ENCODE results near the gene TMX4. TPM values are rescaled to one million over a fixed set of nuclear protein-coding genes. Genes with fewer than 3 reads are reported as not detected.

TMX4 gene
- polyA plus RNA-seq, 1 donor (not counting 4 experiments of a cell fraction or from before 2014, with no cell fraction given) = 5.9 TPM

- no peak overlapping the region for H3K27ac ChIP-seq (ENCODE audit: control insufficient read depth, insufficient read depth, low read length)
- peaks cover 0 to 2% of the 10 kb centered on the region in 2 experiments for H3K36me3 ChIP-seq (ENCODE audit: control insufficient read depth in 2 of 2, extremely low read depth in 1 of 2, insufficient read depth in 2 of 2, low read length in 2 of 2)
- no peaks in the 10 kb centered on the region for H3K4me1 ChIP-seq (ENCODE audit: control insufficient read depth, extremely low read depth, insufficient read depth, low read length)
- FAIRE-seq (no peak), DNase-seq (ENCODE audit: low read depth, low spot score) (no peak)
- no peaks in the 10 kb centered on the region for H3K9me3 ChIP-seq (ENCODE audit: control insufficient read depth, low read depth, low read length)
- H4K20me1 ChIP-seq (ENCODE audit: control insufficient read depth, extremely low read depth, insufficient read depth, low read length) = no peaks in the 10 kb centered on the region
- H3K79me2 ChIP-seq (ENCODE audit: control insufficient read depth, insufficient read depth, low read length) = no peaks in the 10 kb centered on the region
- TF ChIP-seq CTCF (optimal IDR thresholded peaks at IDR 0.05 in 1 of 3, IDR thresholded peaks at IDR 0.05 in 1 of 3, conservative IDR thresholded peaks at IDR 0.05 in 1 of 3; ENCODE audit: extremely low read depth in 1 of 3, insufficient read depth in 2 of 3, low read length in 3 of 3) (no peak), EZH2 (IDR thresholded peaks at IDR 0.05; ENCODE audit: low read length) (no peak)
- no peak overlapping the region for H3K4me3 ChIP-seq (ENCODE audit: control insufficient read depth in 2 of 3, extremely low read depth in 1 of 3, insufficient read depth in 2 of 3, low read depth in 1 of 3, low read length in 3 of 3)
- H3K9me1 ChIP-seq (ENCODE audit: control insufficient read depth, extremely low read depth, insufficient read depth, low read length) = no peaks in the 10 kb centered on the region
- dilution Hi-C loops (cut with MboI; ENCODE audit: extremely low pct_ligation_motif_present, low sequenced_read_pairs) = no loop called here
- H2AFZ ChIP-seq (ENCODE audit: control insufficient read depth, low read length) = no peak overlapping the region
- no peak overlapping the region for H3K4me2 ChIP-seq (ENCODE audit: control insufficient read depth, extremely low read depth, insufficient read depth, low read depth, low read length)
- H3K27me3 ChIP-seq (ENCODE audit: control insufficient read depth, extremely low read depth, insufficient read depth, low read length) = no peaks in the 10 kb centered on the region
- no peak overlapping the region for H3K9ac ChIP-seq (ENCODE audit: control insufficient read depth, extremely low read depth, insufficient read depth, low read length)
Observed at GRCh38 chr20:8008733-8009132, 10.8 kb downstream of the TMX4 start.

GRCh38 chr20:8007490-8007889 is 12.1 kb downstream of the TMX4 start:
- Histone ChIP-seq H2AFZ (ENCODE audit: control insufficient read depth, low read length) (no peak overlapping the region), H3K9me1 (ENCODE audit: control insufficient read depth, extremely low read depth, insufficient read depth, low read length) (no peaks in the 10 kb centered on the region), H3K4me3 (ENCODE audit: control insufficient read depth in 2 of 3, extremely low read depth in 1 of 3, insufficient read depth in 2 of 3, low read depth in 1 of 3, low read length in 3 of 3) (no peak overlapping the region), H3K4me2 (ENCODE audit: control insufficient read depth, extremely low read depth, insufficient read depth, low read depth, low read length) (no peak overlapping the region), H3K4me1 (ENCODE audit: control insufficient read depth, extremely low read depth, insufficient read depth, low read length) (no peaks in the 10 kb centered on the region), H3K9ac (ENCODE audit: control insufficient read depth, extremely low read depth, insufficient read depth, low read length) (no peak overlapping the region), H3K36me3 (ENCODE audit: control insufficient read depth in 2 of 2, extremely low read depth in 1 of 2, insufficient read depth in 2 of 2, low read length in 2 of 2) (peaks cover 0 to 2% of the 10 kb centered on the region in 2 experiments), H3K9me3 (ENCODE audit: control insufficient read depth, low read depth, low read length) (no peaks in the 10 kb centered on the region), H3K79me2 (ENCODE audit: control insufficient read depth, insufficient read depth, low read length) (no peaks in the 10 kb centered on the region), H4K20me1 (ENCODE audit: control insufficient read depth, extremely low read depth, insufficient read depth, low read length) (no peaks in the 10 kb centered on the region), H3K27me3 (ENCODE audit: control insufficient read depth, extremely low read depth, insufficient read depth, low read length) (no peaks in the 10 kb centered on the region), H3K27ac (ENCODE audit: control insufficient read depth, insufficient read depth, low read length) (no peak overlapping the region)
- FAIRE-seq (no peak), DNase-seq (ENCODE audit: low read depth, low spot score) (no peak)
- dilution Hi-C loops (cut with MboI; ENCODE audit: extremely low pct_ligation_motif_present, low sequenced_read_pairs) = no loop called here
- TF ChIP-seq CTCF (optimal IDR thresholded peaks at IDR 0.05 in 1 of 3, IDR thresholded peaks at IDR 0.05 in 1 of 3, conservative IDR thresholded peaks at IDR 0.05 in 1 of 3; ENCODE audit: extremely low read depth in 1 of 3, insufficient read depth in 2 of 3, low read length in 3 of 3) (no peak), EZH2 (IDR thresholded peaks at IDR 0.05; ENCODE audit: low read length) (no peak)

Data from keratinocyte (primary cell).